KOPT-K1 (cell line): ENCODE measurements around the gene MBD3L2.
"Not testable (repeated sequence)": the region's sequence is repeated elsewhere in the genome, so short reads cannot be mapped to it uniquely, and the experiment has no call there.

ENCODE experiments used
- H3K27ac ChIP-seq: fragments of 200-600 bp; sonication (generic); 2 replicates; pipeline ENCODE4 v1.5.1; 2016; ENCODE audit warnings: antibody characterized with exemption, mild to moderate bottlenecking, low read depth, low read length; ENCODE audit not compliant: poor library complexity, severe bottlenecking
- H3K36me3 ChIP-seq: fragments of 200-600 bp; sonication (generic); 2 replicates; pipeline ENCODE4 v1.5.1; 2017; ENCODE audit warnings: antibody characterized with exemption, mild to moderate bottlenecking, low read length, moderate library complexity; ENCODE audit not compliant: insufficient read depth
- H3K9me3 ChIP-seq: fragments of 200-600 bp; sonication (generic); 2 replicates; pipeline ENCODE4 v1.5.1; 2017; ENCODE audit warnings: antibody characterized with exemption, low read length, mild to moderate bottlenecking; ENCODE audit not compliant: insufficient read depth, poor library complexity, severe bottlenecking

Gene MBD3L2

GRCh38 chr19:7049021-7049420, at the start of gene MBD3L2:
Gene MBD3L2 (plus strand): TSS chr19:7049321. CDS start chr19:7049374, 53 bp downstream.
- H3K9me3 ChIP-seq, H3K27ac ChIP-seq, H3K36me3 ChIP-seq: not testable (repeated sequence)

GRCh38 chr19:6999933-7000332, 49.2 kb upstream of the MBD3L2 start:
- Histone ChIP-seq H3K36me3 (no peaks in the 10 kb centered on the region), H3K27ac (no peak overlapping the region), H3K9me3 (no peaks in the 10 kb centered on the region)

GRCh38 chr19:7000333-7000732, 48.8 kb upstream of the MBD3L2 start:
- no peaks in the 10 kb centered on the region for H3K9me3 ChIP-seq
- no peak overlapping the region for H3K27ac ChIP-seq
- no peaks in the 10 kb centered on the region for H3K36me3 ChIP-seq

GRCh38 chr19:7000816-7001215, 48.3 kb upstream of the MBD3L2 start:
- no peaks in the 10 kb centered on the region for H3K36me3 ChIP-seq
- H3K9me3 ChIP-seq, result no peaks in the 10 kb centered on the region
- H3K27ac ChIP-seq, result no peak overlapping the region

- H3K36me3 ChIP-seq, result no peaks in the 10 kb centered on the region
- no peaks in the 10 kb centered on the region for H3K9me3 ChIP-seq
- no peak overlapping the region for H3K27ac ChIP-seq
Observed at GRCh38 chr19:7004313-7004931, 44.7 kb upstream of the MBD3L2 start.

- Histone ChIP-seq H3K9me3 (no peaks in the 10 kb centered on the region), H3K36me3 (no peaks in the 10 kb centered on the region), H3K27ac (no peak overlapping the region)
Observed at GRCh38 chr19:7006135-7006704, 42.9 kb upstream of the MBD3L2 start.

- Histone ChIP-seq H3K27ac (no peak overlapping the region), H3K9me3 (no peaks in the 10 kb centered on the region), H3K36me3 (no peaks in the 10 kb centered on the region)
Observed at GRCh38 chr19:7007859-7008258, 41.3 kb upstream of the MBD3L2 start.

- Histone ChIP-seq H3K36me3 (no peaks in the 10 kb centered on the region), H3K9me3 (no peaks in the 10 kb centered on the region)
Observed at GRCh38 chr19:7010722-7011593, 38.2 kb upstream of the MBD3L2 start.

GRCh38 chr19:7013678-7014077, 35.4 kb upstream of the MBD3L2 start:
- Histone ChIP-seq H3K36me3 (no peaks in the 10 kb centered on the region), H3K9me3 (no peaks in the 10 kb centered on the region), H3K27ac (no peak overlapping the region)

More at GRCh38 chr19:7010722-7011593, 38.2 kb upstream of the MBD3L2 start:
- H3K27ac ChIP-seq, result no peak overlapping the region

GRCh38 chr19:7018828-7019227, 30.3 kb upstream of the MBD3L2 start:
- Histone ChIP-seq H3K27ac (no peak overlapping the region), H3K9me3 (no peaks in the 10 kb centered on the region), H3K36me3 (no peaks in the 10 kb centered on the region)

GRCh38 chr19:7021331-7021730, 27.8 kb upstream of the MBD3L2 start, which contains the start of gene MBD3L2B:
Gene MBD3L2B (minus strand): TSS chr19:7021431. CDS start chr19:7021397, 34 bp downstream.
- H3K36me3 ChIP-seq, H3K9me3 ChIP-seq, H3K27ac ChIP-seq: not testable (repeated sequence)

- not testable (repeated sequence) for H3K9me3 ChIP-seq, H3K27ac ChIP-seq, H3K36me3 ChIP-seq
Observed at GRCh38 chr19:7028790-7029189, 20.3 kb upstream of the MBD3L2 start.

GRCh38 chr19:7030278-7030677, 18.8 kb upstream of the MBD3L2 start, which contains the start of gene MBD3L5:
Gene MBD3L5 (plus strand): TSS chr19:7030578. CDS start chr19:7030612, 34 bp downstream.
- H3K36me3 ChIP-seq, H3K9me3 ChIP-seq, H3K27ac ChIP-seq: not testable (repeated sequence)

- not testable (repeated sequence) for H3K27ac ChIP-seq, H3K36me3 ChIP-seq, H3K9me3 ChIP-seq
Observed at GRCh38 chr19:7040079-7040478, 9.0 kb upstream of the MBD3L2 start, which contains the start of gene MBD3L4. Gene MBD3L4 (minus strand): TSS chr19:7040179. CDS start chr19:7040144, 35 bp downstream.

- not testable (repeated sequence) for H3K36me3 ChIP-seq, H3K27ac ChIP-seq, H3K9me3 ChIP-seq
Observed at GRCh38 chr19:7041563-7041962, 7.6 kb upstream of the MBD3L2 start.
